Measurements from ENCODE around the gene ZNF879.

Gene ZNF879

DNA sequence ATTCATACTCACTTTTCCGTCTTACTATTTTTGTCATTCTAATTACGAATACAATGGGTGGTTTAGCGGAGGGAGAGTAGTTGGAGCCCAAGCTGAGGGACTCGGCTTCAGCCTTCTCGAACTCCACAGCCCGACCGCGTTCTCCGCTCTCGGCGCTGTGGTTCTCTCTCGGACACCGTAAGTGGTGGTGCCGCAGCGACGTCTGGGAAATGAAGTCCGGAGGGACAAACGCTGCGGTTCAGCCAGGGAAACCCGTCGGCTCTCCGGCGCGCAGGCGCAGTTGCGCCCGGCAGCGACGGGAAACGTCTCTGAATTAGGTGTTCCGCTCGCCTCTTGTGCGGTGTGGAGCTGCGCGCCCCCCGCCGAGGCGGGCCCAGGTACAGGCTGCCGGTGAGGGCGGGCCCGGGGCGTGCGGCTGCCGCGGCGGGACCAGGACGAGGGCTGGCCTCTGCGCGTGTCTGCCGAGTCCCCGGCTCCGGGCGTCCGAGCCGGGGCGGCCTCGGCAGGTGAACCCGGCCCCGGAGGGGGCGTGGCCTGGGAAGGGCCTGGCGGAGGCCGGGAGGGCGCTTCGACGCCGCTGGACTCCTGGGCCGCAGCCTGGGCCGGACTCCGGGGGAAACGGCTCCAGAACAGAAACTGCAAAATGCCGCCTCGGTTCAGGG lies at the start of gene ZNF879:
TSS of gene ZNF879 (plus strand) at position 277 of the 662 bp plus-strand sequence. CDS start 1,201 bp downstream, outside the sequence.
- peak; percentile 66 for DNase-seq

DNA sequence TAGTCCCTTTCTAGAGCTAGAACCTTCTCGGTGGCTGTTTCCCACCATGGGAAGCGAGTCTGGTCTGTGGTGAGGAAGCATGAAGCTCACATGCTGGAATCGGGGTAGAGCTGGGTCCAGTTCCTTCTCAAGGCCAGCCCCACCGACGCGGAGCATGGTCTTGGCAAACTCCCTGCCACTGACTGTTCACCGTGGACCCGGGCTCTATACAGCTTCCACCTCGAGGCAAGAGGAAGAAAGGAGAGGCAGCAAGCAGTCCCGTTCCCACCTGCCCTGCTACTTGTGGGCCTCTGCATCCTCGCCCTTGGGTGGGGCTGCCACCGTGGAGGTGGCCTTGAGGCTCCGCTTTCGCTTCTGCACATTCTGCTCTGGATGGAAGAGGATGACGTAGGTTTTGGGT lies 42.2 kb upstream of the ZNF879 start:
- no peak for DNase-seq

DNA sequence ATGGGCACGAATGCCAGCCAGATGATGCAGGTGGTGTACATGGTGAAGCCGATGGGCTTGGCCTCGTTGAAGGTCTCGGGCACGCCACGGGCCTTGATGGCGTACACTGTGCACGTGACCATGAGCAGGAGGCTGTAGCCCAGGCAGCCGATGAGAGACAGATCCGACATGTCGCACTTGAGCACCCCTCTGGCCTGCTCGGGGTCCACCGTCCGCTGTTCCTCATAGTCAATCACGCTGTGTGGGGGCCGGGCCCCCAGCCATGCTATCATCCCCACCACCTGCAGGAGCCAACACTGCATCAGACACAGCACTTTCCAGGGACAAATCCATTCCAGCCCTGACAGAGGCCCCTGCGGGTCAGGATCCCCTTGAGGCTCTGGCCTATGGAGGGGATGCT lies 40.7 kb upstream of the ZNF879 start:
- no peak for DNase-seq

DNA sequence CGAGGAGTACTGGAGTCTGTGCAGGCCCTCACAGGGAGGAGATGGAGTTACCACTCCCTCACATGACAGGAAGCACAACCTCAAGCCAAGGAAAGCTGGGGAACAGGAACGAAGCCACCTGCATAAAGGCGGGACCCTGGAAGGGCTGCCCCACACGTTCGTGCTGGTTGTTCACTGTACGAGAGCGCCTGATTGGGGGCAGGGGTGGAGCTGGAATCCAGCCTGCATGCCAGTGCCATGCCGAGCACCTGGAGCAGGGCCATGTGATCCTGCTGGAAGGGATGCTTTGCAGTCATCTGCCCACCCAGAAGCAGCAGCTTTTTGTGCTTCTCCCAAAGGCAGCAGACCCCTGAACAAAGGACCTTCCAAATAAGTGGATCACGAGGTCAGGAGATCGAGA lies 39.9 kb upstream of the ZNF879 start:
- no peak for DNase-seq

DNA sequence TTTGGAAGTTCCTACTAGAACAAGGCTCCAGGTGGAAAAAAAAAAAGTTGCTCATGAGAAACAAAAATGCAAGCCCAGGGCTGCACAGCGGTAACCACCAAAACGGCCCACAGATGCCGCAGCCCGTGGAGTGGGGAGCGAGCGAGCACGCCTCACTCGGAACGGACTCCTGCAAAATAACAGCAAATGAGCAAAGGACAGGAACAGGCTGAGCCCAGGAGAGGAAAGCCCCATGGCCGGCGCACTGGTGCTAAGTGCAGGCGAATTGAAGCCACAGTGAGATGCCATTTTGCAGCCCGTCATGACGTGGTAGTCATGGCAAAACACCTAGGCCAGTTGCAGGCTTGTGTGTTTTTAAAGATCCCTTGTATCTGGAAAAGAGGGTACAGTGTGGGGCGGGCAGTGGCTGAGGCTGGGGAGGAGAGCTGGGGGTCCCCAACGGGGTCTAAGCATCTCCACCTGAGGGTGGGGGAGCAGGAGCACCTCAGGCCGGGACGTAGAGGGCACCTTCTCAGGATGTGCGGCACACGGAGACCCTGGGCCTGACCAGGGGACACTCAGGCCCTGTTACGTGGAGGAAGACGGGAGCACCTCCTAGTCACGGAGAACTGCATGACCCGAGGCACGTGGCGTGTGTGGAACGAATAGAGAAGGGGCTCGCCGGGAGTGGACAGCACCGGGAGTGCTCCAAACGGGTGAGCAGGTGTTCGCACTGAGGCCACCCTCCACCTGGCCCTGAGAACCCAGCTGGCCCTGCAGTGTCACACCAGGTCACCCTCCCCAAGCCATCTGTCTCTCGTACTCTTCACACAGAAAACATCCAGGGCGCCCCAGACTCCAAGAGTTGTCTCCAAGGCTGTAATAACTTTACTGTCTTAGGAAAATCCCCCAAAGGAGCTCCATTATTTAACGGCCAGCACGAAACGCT lies 39.2 kb upstream of the ZNF879 start:
- no peak for DNase-seq

DNA sequence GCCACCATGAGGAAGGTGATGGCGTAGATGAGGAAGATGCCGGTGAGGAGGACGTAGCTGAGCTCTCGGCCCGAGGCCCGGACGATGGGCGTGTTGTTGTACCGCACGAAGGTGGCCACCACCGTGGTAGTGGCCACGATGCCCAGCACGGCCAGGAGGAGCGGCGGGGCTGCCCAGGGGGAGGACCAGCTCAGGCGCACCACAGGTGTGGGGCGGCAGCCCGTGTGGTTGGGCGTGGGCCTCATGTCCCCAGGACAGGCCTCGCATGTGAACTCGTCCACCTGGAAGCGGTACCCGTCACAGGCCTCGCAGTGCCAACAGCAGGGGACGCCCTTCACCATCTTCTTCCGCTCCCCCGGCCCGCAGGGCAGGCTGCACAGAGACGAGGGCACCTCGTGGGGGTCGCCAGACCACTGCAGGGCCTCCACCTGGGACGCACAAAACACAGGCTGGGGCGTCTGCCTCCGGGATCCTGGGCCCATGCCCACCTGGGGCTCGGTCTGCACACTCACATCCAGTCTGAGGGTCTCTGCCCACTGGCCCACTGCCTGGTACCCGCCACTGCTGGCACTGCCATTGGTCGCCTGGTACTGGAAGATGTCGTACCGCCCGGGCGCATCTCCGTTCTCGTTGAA lies 37.2 kb upstream of the ZNF879 start:
- no peak for DNase-seq

DNA sequence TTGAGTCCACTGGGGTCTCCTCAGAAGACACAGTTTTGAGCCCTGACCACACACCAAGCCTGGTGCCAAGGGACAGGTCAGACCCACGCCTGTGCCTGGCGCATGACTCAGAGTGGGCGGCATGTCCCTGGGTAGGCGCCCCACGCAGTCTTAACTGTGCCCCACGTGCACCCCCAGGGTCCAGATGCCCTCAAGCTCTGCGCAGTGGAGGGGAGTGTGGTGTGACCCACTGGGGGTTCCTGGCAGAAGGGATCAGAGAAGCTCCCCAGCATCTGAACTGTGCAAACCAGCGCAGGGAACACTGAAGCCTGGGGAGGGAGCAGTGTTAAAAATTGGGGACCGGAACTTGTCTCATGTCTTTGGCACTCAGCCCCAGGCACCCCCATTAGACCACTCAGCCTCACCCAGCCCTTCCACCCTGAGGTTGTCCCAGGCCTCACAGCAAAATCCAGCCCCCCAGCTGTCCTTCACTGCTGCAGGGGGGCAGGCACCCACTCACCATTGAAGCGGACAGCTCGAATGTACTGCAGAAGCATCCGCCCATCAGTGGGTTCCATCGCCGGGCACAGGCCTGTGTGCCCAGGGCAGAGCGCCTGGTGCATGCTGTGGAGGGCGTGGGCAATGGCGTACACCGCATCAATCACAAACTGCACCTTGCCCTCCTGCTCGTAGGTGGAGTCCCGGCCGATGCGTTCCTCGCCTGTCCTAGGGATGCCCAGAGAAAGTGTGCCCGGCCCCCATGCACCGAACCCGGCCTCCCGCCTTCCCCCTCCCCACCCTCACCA lies 35.0 kb upstream of the ZNF879 start:
- DNase-seq, result no peak

DNA sequence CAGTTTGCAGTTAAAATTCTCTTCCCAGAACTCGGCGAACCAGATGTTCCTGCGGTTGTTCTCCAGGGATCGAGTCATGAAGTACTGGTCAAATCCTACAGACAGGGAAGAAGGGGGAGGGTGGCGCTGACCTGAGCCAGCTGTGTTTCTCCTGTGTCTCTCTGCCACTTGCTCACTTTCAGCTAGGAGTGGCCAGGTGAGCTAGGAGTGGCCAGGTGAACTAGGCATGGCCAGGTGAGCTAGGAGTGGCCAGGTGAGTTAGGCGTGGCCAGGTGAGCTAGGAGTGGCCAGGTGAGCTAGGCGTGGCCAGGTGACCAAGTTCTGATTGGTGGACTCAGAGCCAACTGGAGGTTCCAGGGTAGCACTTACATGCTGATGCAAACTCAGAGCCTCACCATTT lies 34.3 kb upstream of the ZNF879 start:
- DNase-seq, result no peak

DNA sequence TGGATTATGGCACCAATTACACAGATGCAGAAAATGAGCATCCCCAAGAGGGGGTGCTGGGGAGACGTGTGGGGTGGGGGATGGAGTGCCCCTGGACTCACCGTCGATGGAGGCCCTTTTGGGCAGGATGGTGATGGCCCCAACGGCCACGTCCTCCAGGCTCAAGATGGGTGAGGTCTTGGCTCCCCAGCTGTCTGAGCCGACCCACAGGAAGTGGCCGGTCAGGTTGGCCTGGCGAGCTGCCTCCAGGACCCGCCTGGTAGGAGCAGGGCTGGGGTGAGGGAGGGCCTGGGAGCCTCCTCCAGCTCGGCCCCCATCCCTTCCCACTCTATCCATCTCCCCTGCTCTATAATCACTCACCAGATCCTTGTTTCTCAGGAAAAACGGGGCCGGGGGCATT lies 33.1 kb upstream of the ZNF879 start:
- no peak for DNase-seq

DNA sequence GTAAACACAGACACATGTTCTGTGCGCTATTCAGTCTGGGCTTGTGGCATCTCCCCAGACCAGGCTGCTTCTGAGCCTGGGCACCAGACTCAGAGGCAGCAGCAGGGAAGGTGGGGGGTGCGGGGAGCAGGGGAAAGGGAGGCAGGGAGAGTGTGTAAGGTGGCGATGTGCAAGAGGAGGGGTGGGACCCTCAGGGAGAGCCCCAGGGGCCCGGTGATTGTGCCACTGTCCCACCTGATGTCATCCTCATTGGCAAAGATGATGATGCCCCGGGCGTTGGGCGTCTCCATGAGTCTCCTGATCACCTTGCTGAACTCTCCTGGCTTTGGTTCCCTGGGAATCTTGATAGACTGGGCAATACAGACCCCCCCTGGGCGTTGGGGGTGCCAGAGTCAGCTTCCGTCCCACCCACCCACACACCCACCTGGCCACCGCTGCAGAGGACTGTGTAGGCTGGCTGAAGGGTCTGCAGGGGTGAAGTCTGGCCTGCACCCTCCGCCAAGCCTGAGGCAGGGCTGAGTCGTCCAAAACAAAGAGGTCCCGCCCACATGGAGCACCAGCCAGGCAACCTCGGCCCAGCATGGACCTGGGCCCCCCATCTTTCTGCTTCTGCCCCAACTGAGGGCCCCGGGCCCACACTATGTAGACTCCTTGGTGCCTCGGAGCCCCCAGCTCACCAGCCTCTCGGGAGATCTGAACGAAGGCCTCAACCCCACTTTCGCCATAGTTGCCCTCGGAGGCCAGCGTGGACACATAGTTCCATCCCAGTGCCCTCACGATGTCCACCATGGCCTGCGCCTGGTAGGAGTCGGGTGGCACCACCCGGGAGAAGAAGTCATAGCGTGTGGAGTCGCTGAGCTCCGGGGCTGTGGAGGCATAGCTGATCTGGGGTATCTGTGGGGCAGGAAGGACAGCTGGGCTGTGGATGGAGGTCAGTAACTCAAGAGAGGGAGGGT lies 32.1 kb upstream of the ZNF879 start:
- DNase-seq, result no peak

DNA sequence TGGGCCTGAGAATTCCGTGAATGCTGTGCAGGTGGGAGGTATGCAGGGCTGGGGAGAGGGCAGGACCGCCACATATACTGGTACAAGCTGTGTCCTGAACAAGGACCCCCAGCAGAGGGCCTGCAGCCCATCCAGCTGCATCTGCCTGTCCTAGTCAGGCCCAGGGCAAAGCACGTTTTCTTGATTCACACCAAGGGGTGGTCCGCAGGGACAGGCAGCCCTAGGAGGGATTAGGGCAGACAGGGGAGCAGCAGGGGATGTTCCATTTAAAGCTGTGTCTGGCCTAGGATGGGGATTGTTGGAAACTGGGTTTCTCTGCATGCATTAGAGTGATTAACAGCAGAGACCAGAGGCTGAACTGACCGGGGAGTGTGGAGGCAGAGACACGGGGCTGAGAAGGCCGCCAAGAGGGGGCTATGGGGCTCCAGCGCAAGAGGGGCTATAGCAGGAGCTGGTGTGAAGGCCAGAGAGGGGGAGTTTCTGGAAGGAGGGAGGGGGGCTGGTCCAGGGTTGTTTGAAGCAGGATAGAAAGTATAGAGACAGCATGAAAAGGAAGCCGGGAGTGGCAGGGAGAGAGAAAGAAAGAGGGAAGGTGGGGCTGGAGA lies 31.2 kb upstream of the ZNF879 start:
- DNase-seq, result no peak

DNA sequence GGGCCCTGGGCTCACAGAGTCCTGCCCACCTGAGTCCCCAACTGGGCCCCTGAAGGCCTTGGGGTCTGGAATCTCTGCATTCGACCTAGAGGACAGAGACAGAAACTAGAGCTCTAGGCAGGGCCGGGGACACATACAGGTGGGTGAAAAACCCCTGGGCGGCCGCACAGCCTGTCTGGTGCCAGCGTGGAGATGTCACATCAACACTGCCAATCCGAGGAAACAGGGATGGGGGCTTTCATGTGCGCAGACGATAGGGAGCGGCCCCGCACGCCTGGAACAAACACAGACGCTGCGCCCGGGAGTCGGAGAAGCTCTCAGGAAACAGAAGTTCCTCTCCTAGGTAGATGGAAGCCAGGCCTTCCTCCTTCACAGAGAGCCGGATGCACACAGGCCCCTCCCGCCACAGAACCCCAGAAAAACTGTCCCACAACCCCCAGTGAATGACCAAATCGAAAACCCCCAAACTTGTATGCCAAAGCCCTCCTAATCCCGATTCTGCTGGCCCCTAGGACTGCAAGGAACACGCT lies 30.3 kb upstream of the ZNF879 start:
- no peak for DNase-seq

DNA sequence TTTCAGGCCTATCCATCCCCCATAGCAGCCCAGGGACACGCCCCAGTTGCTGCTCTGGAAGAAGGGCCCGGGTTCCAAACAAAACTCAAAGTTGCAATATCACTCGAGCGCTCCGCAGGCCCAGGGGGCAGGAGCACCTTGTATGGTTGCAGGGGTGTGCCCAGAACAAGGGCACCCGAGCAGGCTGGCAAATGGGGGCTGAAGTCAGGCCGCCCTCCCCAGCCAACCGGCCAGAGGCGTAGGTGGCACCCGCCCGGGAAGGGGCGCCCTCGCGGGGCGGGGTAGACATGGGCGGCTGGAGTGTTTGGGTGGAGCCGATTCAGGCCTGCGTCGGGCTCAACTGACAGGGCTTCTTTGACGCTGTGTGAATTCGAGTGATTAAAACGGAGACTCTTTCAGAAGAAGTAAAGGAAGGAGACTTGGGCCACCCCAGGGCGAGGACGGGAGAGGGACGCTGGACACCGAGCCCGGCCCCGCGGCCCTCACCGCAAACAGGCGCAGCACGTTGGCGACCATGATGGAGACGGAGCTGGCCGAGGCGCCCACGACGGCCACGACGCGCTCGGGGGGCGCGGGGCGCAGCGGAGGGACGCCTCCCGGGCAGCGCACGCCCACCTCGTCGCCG lies 29.5 kb upstream of the ZNF879 start:
- DNase-seq, result no peak

DNA sequence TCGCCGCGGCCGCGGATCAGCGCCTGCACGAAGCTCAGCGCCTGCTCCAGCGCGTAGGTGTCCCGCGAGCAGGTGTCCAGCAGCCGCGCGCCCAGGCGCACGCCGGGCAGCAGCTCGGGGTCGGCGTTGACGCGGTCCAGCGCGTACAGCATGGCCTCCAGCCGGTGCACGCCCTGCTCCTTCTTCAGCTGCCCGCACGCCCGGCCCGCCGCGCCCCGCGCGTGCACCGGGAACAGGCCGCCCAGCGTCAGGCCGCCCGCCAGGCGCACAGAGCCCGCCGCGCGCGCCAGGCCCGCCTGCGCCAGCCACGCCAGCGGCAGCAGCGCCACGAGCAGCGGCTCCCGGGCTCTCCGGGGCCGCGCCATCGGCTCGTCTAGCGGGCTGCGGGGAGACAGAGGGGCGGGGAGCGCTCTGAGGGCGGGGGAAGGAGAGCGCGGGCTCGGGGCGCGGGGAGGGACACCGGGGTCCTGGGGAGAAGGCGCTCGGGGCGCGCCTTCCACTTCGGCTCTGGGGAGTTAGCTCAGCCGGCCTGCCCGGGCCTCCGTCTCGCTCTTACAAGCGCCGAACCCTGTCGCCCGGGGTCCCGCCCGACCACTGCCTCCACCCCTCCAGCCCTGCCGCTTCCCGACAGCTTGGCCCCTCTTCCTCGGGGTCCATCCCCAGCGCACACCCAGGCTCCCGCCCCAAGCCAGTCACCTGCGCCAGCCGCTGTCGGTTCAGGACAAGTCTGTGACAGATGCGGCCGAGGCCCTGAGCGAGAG lies 28.8 kb upstream of the ZNF879 start, which contains the start of gene GRM6:
TSS of gene GRM6 (minus strand) at position 741 of the 761 bp plus-strand sequence. CDS start at position 365, 376 bp downstream.
- DNase-seq, result no peak

DNA sequence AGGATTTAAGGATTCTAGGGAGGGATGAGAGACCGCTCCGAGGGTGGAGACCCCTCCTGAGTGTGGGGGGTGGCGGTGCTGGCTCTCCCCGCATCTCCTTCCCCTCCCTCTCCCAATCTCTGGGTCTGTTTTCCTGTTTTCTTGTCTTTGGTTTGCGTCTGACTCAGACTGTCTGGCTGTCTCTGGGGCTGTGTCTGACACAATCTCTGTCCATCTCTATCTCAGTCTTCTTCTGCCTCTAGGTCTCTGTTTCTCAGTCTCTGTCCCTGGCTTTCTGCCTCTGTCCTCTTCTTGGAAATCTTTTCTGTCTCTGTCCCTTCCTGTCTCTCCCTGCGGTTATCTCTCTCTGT lies 28.3 kb upstream of the ZNF879 start:
- no peak for DNase-seq

DNA sequence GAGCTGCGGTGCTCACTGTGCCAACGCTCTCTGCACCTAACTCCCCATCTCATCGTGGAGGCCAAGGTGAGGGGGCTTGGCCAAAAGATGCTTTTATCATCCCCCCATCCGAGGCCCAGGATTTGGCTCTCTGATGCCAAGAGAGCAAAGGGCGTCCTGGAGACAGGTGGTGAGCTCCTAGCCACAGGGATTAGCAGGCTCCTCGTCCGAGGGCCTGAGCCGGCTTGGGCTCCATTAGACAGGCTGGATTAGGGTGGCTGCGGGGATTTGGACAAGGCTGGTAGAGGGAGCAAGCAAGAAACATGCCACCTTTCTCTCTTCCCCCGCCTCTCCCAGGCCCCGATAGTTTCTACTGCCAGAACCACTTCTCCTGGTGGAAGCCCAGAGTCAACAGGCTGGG lies 27.4 kb upstream of the ZNF879 start:
- no peak for DNase-seq

DNA sequence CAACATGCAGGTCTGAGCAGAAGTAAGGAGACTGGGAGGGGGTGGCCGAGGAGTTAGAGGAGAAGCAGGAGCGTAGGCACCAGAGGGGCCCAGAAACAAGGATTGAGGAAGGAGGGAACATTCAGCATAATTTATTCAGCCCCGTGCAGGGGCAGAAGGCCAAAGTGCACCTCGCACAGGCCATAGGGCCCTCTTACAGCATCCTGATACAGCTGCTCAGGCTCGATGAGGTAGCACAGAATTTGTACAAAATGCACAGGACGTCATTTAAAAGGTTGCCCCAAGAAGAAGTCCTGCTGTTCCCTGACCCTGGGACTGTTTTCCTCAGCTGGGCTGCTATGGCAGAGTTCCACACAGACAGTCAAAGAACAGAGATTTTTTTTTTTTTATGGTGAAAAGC lies 26.4 kb upstream of the ZNF879 start:
- no peak for DNase-seq

DNA sequence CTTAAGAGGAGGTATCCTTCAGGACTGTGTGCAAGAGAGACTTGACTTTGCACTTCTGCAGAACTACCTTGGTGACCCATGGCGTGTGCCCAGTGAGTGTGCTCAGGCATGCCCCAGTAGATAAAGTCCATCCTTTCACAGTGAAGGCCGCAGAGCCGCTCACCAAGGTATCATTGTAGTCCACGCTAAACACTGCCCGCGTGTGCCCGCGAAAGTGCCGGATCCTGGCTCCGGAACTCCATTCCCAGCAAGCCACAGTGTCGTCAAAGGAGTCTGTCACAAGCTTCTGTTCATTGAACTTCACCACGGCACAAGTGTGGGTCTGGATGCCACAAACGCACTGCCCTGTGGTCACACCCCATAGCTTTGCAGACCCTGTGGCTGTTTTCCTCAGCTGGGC lies 25.2 kb upstream of the ZNF879 start:
- DNase-seq, result no peak

DNA sequence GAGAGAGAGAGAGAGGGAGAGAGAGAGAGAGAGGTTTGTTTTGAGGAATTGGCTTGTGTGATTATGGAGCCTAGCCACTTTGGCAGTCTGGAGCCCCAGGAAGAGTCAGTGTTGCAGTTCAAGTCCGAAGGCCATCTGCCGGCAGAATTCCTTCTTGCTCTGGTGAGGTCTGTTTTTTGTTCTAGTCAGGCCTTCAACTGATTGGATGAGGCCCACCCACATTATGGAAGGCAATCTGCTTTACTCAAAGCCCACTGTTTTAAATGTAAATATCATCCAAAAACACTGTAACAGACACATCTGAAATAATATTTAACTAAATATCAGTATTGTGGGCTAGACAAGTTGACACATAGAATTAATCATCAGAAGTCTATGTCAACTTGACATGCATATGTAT lies 17.0 kb upstream of the ZNF879 start:
- DNase-seq, result no peak

DNA sequence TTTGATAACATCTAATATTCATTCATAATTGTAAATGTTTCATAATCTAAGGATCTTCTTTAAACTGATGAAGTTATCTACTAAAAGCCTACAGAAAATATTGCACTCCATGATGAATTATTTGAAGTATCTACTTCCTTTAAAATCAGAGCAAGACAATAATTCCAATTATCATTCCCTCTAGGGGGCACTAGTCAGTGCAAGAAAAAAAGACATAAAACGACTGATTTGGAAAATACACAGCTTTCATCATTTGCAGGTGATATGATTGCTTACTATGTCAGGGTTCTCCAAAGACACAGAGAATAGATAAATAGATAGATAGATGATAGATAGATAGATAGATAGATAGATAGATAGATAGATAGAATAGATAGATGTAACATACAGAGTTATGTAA lies 14.9 kb upstream of the ZNF879 start:
- no peak for DNase-seq
